Keratinocyte (primary cell): ENCODE measurements around the gene NDUFS8. TPM values are rescaled to one million over a fixed set of nuclear protein-coding genes. Genes with fewer than 3 reads are reported as not detected.

Source experiments
- DNase-seq: peaks from one replicate; pipeline ENCODE4 v3.0.0-alpha.2; 2011; ENCODE audit warnings: low read depth, missing footprints, low spot score
- FAIRE-seq: peaks from 2 replicates; lab custom pipeline; 2011; peaks lifted over from hg19 to GRCh38; lab: Jason Lieb, UNC
- H2AFZ ChIP-seq: 2 replicates; pipeline ENCODE4 v1.6.0; 2012; ENCODE audit warnings: low read length, control low read depth, inconsistent platforms; ENCODE audit not compliant: control insufficient read depth
- H3K27ac ChIP-seq: 2 replicates; pipeline ENCODE4 v1.5.1; 2011; ENCODE audit warnings: low read length; ENCODE audit not compliant: control insufficient read depth, insufficient read depth
- H3K27me3 ChIP-seq: 3 replicates; pipeline ENCODE4 v1.6.0; 2011; ENCODE audit warnings: low read length; ENCODE audit not compliant: control insufficient read depth, insufficient read depth; ENCODE audit errors: extremely low read depth
- H3K36me3 ChIP-seq, 2 experiments: 2 replicates in 1 of 2; 3 replicates in 1 of 2; pipeline ENCODE4 v1.5.1; 2011; ENCODE audit warnings: low read length in 2 of 2, mild to moderate bottlenecking in 1 of 2; ENCODE audit not compliant: control insufficient read depth in 2 of 2, insufficient read depth in 2 of 2; ENCODE audit errors: extremely low read depth in 1 of 2
- H3K4me1 ChIP-seq: 3 replicates; pipeline ENCODE4 v1.5.1; 2011; ENCODE audit warnings: low read length; ENCODE audit not compliant: control insufficient read depth, insufficient read depth; ENCODE audit errors: extremely low read depth
- H3K4me2 ChIP-seq: 3 replicates; pipeline ENCODE4 v1.6.0; 2011; ENCODE audit warnings: low read depth, low read length; ENCODE audit not compliant: control insufficient read depth, insufficient read depth; ENCODE audit errors: extremely low read depth
- H3K4me3 ChIP-seq, 3 experiments: fragments of 200-600 bp in 1 of 3; sonication (generic) in 1 of 3; 2 replicates in 2 of 3; 3 replicates in 1 of 3; pipeline ENCODE4 v1.5.1; 2011 to 2016; ENCODE audit warnings: low read length in 3 of 3, mild to moderate bottlenecking in 3 of 3, control low read depth in 2 of 3, inconsistent platforms in 1 of 3, low read depth in 1 of 3, mixed read lengths in 1 of 3, mixed run types in 1 of 3, moderate library complexity in 1 of 3; ENCODE audit not compliant: control insufficient read depth in 2 of 3, insufficient read depth in 2 of 3; ENCODE audit errors: extremely low read depth in 1 of 3
- H3K79me2 ChIP-seq: 2 replicates; pipeline ENCODE4 v1.6.0; 2012; ENCODE audit warnings: low read length; ENCODE audit not compliant: control insufficient read depth, insufficient read depth
- H3K9ac ChIP-seq: 3 replicates; pipeline ENCODE4 v1.6.0; 2011; ENCODE audit warnings: low read length; ENCODE audit not compliant: control insufficient read depth, insufficient read depth; ENCODE audit errors: extremely low read depth
- H3K9me1 ChIP-seq: 3 replicates; pipeline ENCODE4 v1.6.0; 2011; ENCODE audit warnings: low read length; ENCODE audit not compliant: control insufficient read depth, insufficient read depth; ENCODE audit errors: extremely low read depth
- H3K9me3 ChIP-seq: 2 replicates; pipeline ENCODE4 v1.5.1; 2012; ENCODE audit warnings: low read depth, low read length; ENCODE audit not compliant: control insufficient read depth
- H4K20me1 ChIP-seq: 3 replicates; pipeline ENCODE4 v1.6.0; 2011; ENCODE audit warnings: low read length; ENCODE audit not compliant: control insufficient read depth, insufficient read depth; ENCODE audit errors: extremely low read depth
- CTCF ChIP-seq, 3 experiments: IDR thresholded peaks in 1 of 3; conservative IDR thresholded peaks in 1 of 3; optimal IDR thresholded peaks in 1 of 3; 2 replicates in 2 of 3; 3 replicates in 1 of 3; pipeline versions ENCODE3 to v1.5.1; 2011; ENCODE audit warnings: low read length in 3 of 3, mild to moderate bottlenecking in 3 of 3, moderate library complexity in 2 of 3, control low read depth in 1 of 3, inconsistent platforms in 1 of 3; ENCODE audit not compliant: insufficient read depth in 2 of 3; ENCODE audit errors: extremely low read depth in 1 of 3
- EZH2 ChIP-seq: IDR thresholded peaks from one replicate; pipeline ENCODE4 v1.6.1; 2012; ENCODE audit warnings: inconsistent platforms, mild to moderate bottlenecking, low read length, moderate library complexity
- dilution Hi-C: fragments of 300-500 bp; cut with MboI; formaldehyde crosslinking; loops from one replicate; pipeline ENCODE4 v1.7.0; 2020; ENCODE audit warnings: low sequenced_read_pairs; ENCODE audit not compliant: extremely low pct_ligation_motif_present
- polyA plus RNA-seq, 5 experiments: library from polyadenylated mRNA; depleted of rRNA in 3 of 5; stranded (reverse) in 3 of 5; stranded (forward) in 1 of 5; unstranded in 1 of 5; fragments of >200 nt; gene quantifications; 1 replicate in 1 of 5; 2 replicates in 3 of 5; 3 replicates in 1 of 5; pipeline versions ENCODE4 v1.2.1 to v1.2.3, GENCODE V29; 2011 to 2012; ENCODE audit warnings: missing spikeins in 2 of 5, low read depth in 1 of 5, low replicate concordance in 1 of 5

NDUFS8 gene
- polyA plus RNA-seq, 1 donor (not counting 4 experiments of a cell fraction or from before 2014, with no cell fraction given), result 51.7 TPM

GRCh38 chr11:68033708-68034045 is 3.2 kb downstream of the NDUFS8 start:
- FAIRE-seq (no peak), DNase-seq (no peak)
- Histone ChIP-seq H3K4me1 (peaks cover 18% of the 10 kb centered on the region), H3K27me3 (no peaks in the 10 kb centered on the region), H4K20me1 (no peaks in the 10 kb centered on the region), H3K9ac (no peak overlapping the region), H3K27ac (no peak overlapping the region), H3K79me2 (peaks cover 24% of the 10 kb centered on the region), H2AFZ (no peak overlapping the region), H3K4me2 (no peak overlapping the region), H3K4me3 (no peak overlapping the region), H3K36me3 (peaks cover 10 to 21% of the 10 kb centered on the region in 2 experiments), H3K9me1 (no peaks in the 10 kb centered on the region), H3K9me3 (no peaks in the 10 kb centered on the region)
- dilution Hi-C loops, result no loop called here
- TF ChIP-seq CTCF (optimal IDR thresholded peaks at IDR 0.05 in 1 of 3, IDR thresholded peaks at IDR 0.05 in 1 of 3, conservative IDR thresholded peaks at IDR 0.05 in 1 of 3; ENCODE audit: extremely low read depth in 1 of 3, insufficient read depth in 2 of 3, low read length in 3 of 3) (no peak), EZH2 (no peak)

- peaks cover 10 to 21% of the 10 kb centered on the region in 2 experiments for H3K36me3 ChIP-seq
- H4K20me1 ChIP-seq, result no peaks in the 10 kb centered on the region
- no peak for DNase-seq
- H3K79me2 ChIP-seq, result peaks cover 29% of the 10 kb centered on the region
- no peak overlapping the region for H3K27ac ChIP-seq
- H3K9me3 ChIP-seq, result no peaks in the 10 kb centered on the region
- no peak overlapping the region for H3K4me3 ChIP-seq
- dilution Hi-C loops, result no loop called here
- no peaks in the 10 kb centered on the region for H3K27me3 ChIP-seq
- no peak overlapping the region for H3K4me2 ChIP-seq
- no peak overlapping the region for H3K9ac ChIP-seq
- TF ChIP-seq EZH2, result no peak
- TF ChIP-seq CTCF (optimal IDR thresholded peaks at IDR 0.05 in 1 of 3, IDR thresholded peaks at IDR 0.05 in 1 of 3, conservative IDR thresholded peaks at IDR 0.05 in 1 of 3; ENCODE audit: extremely low read depth in 1 of 3, insufficient read depth in 2 of 3, low read length in 3 of 3), result no peak
- no peak for FAIRE-seq
- peaks cover 16% of the 10 kb centered on the region for H3K4me1 ChIP-seq
- no peaks in the 10 kb centered on the region for H3K9me1 ChIP-seq
- H2AFZ ChIP-seq, result no peak overlapping the region
Observed at GRCh38 chr11:68035266-68035876, 4.9 kb downstream of the NDUFS8 start.
